Activated CD8-positive, alpha-beta memory T cell treated with anti-CD3 and anti-CD28 coated beads for 24 hours (primary cell): ENCODE measurements around the gene ATG9A.
"Not testable (repeated sequence)": the region's sequence is repeated elsewhere in the genome, so short reads cannot be mapped to it uniquely, and the experiment has no call there.

Experiments
- DNase-seq: peaks from one replicate; pipeline ENCODE4 v3.0.0-alpha.2; 2020

ATG9A gene

GRCh38 chr2:219229305-219230058 lies at the start of gene ATG9A, which contains the start of gene ANKZF1:
Gene ATG9A, minus strand, starts transcription at chr2:219229636. Its CDS starts 1,612 bp downstream, at chr2:219228024.
Gene ANKZF1, plus strand, starts transcription at chr2:219229806. Its CDS starts 452 bp downstream, at chr2:219230258.
- peak; percentile 97 for DNase-seq

- DNase-seq: no peak
Measured at GRCh38 chr2:219278655-219279150, 49.3 kb upstream of the ATG9A start.

- peak; percentile 92 for DNase-seq
Measured at GRCh38 chr2:219277703-219278654, 48.5 kb upstream of the ATG9A start.

DNA sequence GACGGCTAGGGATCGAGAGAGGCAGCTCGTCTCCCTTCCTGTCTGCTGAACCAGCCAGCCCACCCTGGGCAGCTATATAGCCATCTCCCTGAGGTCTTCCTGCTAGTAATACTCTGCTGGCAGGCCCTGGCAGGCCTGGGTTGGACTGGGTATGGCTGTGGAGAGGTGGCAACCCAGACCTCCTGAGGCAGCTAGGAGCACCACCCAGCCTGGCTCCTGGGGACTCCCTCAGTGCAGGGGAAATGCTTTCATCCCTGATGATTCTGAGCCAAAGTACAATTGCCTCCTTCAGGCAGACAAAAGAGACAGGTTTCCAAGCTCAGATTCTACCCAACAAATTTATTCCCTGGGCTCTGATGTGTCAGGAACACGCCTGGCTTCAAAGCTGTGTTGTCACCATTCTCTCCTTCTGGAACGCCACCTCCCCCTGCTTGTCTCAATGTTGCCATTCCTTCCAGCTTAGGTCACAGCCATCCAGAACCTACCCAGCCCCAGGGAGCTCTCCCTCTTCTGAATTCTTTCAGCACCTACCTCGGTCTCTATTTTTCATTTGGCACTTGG lies 45.0 kb upstream of the ATG9A start:
- DNase-seq: no peak

- DNase-seq: no peak
Measured at GRCh38 chr2:219273937-219274336, 44.5 kb upstream of the ATG9A start.

GRCh38 chr2:219272995-219273394 lies 43.6 kb upstream of the ATG9A start:
- DNase-seq: no peak

DNA sequence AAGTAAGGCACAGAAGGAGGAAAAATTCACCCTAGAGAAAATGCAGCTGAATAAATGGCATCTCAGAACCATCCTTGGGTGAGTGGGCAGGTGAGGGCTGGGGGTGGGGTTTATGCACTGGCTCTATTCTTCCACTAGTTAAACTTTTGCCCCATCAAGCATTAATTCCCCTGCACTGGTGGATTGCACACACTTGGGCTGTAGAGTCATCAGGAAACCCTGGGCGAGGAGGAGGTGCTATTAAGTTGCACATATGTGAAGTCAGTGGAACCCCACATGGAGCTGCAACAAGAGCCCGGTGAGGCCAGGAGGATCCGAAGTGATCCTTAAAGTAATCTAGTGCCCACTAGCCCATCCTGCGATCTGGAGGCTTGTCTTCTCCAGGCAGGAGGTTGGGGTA lies 42.9 kb upstream of the ATG9A start:
- no peak for DNase-seq

GRCh38 chr2:219271021-219271420 lies 41.6 kb upstream of the ATG9A start:
- DNase-seq: no peak

DNA sequence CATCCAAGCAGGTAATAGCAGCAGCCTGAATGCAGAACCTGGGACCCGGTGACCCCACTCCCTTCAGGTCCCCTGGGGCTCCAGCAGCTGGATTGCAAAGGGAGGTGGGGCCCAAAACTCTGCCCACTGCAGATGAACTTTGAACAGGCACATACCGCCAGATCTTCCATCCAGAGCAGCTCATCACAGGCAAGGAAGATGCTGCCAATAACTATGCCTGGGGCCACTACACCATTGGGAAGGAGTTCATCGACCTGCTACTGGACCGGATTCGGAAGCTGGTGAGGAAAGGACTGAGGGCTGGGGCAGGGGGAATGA lies 40.6 kb upstream of the ATG9A start:
- no peak for DNase-seq

DNA sequence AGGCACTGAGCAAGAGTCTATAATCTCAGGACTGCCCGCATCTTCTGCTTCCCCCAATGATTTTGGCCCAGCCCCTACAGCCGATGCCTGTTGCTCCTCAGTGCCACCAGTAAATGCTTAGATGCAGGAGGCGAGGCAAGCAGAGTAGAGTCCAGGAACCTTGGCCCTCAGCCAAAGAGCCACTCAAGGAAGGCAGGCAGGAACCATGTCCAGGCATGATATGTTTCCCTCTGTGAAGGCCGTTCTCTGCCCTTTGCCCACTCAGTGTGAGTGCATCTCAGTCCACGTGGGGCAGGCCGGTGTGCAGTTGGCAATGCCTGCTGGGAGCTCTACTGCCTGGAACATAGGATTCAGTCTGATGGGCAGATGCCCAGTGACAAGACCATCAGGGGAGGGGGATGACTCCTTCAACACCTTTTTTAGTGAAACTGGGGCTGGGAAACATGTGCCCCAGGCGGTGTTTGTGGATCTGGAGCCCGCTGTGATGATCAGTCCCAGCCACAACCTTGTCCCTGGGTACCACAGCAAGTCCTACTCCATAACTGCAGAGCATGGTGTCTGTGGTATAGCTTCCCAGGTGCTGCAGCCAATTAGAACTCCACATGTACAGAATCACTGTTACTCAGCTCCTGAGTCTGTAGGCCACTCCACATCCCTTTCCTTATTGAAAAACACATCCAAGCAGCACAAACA lies 40.1 kb upstream of the ATG9A start:
- DNase-seq: no peak

DNA sequence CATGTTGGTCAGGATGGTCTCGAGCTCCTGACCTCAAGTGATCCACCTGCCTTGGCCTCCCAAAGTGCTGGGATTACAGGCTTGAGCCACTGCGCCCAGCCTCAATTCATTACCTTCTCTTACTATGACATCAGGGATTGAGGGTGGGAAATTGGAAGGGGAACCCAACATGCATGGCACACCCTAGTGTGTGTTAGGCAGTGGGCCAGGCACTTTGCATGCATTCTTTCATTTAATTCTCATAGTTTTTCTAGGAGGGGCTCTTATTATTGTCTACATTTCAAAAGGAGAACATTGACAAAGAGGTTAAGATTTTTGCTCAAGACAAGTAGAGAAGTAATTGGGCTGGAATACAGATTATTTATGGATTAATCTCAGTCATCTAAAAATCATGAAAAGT lies 38.9 kb upstream of the ATG9A start:
- DNase-seq: no peak

DNA sequence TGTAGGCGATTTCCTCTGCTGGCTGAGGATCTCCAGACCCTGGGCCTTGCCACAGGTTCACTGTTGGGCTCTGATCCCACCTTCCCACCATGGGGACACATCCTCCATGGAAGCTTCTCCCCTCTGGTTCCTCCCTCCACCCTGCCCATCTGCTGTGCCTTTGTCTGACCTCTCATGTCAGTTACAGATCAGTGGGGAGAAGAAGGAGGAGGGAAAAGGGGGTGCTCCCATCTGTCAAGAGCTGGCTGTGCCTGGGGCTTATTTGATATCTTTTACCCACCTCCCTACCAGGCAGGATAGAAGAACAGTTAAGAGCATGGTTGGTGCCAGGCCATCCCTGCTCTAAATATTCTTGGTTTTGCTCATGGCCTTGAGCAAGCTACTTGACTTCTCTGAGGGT lies 37.5 kb upstream of the ATG9A start:
- DNase-seq: no peak

- DNase-seq: no peak
Measured at GRCh38 chr2:219266232-219266631, 36.8 kb upstream of the ATG9A start.

DNA sequence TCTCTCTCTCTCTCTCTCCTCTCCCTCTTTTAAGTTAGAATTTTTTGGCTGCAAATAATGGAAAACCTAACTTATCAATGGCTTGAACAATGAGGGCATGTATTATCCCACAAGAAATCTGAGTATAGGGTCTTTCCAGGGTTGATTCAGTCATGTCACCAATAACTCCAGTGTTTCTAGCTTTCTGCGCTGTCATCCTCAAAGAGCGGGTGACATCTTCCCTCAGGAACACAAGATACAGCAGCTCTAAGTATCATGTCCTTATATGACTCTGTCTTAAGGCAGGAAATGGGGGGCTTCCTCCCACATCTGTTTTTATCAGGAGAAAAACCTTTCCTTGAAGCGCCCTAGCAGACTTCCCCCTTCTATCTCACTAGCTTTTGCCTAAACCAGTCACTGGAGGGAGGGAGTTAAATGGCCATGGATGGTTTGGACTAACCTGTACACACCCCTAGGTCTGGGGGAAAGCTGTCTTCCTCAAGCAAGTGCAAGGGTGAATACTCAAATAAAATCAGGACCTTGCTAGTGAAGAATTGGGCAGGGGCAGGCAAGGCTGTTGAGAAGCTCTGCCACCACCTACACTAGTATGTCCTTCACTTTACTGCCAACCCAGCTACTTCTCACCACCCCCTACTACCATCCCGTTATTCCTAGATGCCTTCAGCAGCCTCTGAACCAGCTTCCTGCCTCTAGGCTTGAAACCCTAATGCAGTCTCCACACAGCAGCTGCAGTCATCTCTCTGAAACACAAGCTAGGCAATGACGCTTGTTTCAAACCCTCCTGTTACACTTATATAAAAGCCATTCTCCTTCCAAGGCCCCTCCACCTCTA lies 31.8 kb upstream of the ATG9A start:
- no peak for DNase-seq

GRCh38 chr2:219258942-219259341 lies 29.5 kb upstream of the ATG9A start:
- not testable (repeated sequence) for DNase-seq

- peak; percentile 83 for DNase-seq
Measured at GRCh38 chr2:219254590-219255201, 25.3 kb upstream of the ATG9A start.

DNA sequence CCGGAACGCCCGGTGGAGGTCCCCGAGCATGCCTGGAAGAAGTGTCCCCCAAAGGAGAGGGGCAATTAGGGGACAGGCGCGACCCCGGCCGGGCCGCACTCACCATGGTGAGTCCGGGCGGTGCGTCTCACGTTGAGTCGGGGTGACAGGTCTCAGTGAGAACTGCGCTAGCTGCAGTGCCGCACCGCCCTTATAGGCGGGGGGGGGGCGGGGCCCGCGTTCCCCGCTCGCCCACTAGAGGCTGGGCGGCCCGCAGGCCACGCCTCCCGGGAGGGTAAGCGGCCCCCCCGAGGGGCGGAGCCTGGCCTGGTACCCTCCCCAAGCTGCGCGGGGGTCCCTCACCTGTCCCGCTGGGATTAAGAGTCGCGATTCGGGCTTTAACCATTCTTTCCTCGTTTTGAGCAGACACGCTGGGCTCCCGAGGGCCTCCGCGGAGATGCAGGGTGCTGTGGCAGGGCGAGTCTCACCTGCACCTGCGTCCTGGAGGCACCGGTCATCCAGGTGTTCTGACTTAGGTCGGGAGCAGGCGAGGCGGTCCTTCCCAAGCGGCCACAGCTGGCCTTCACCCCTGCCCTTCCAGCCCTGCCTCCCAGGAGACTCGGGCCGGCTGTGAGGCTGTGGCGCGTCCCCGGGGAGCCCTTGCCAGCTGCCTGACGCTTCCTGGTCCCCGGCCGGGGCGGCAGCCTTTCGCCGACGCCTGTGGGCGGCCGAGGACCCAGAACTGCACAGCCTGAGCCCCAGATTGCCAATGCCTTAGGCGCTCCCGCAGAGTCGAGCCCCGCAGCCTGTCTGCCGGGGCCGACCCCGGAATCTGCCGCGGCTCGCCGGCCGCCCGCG lies 24.5 kb upstream of the ATG9A start, which contains the start of gene TUBA4A:
Gene TUBA4A (minus strand): TSS at position 166 of the 837 bp plus-strand sequence. CDS start 60 bp downstream, at position 106.
- DNase-seq: peak; percentile 95

- peak; percentile 75 for DNase-seq
Measured at GRCh38 chr2:219252900-219253752, 23.7 kb upstream of the ATG9A start, which contains the start of gene TUBA4B. Gene TUBA4B, plus strand, starts transcription at chr2:219253243. Its CDS starts 165 bp downstream, at chr2:219253408.

DNA sequence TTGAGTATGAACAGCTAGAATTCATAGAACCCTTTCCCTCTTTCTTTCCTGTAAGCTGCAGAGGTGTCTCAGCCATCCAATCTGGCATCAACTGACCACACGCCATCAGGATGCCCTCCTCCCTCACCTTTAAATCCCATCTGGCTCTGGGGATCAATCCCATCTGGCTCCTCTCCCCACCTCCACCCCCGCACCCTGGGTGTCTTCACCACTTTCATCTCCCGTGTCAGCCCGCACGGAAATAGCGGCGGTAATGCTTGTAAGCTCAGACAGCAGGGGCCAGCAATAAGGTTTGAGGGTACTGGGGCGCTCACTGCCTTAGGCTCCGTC lies 23.1 kb upstream of the ATG9A start:
- peak; percentile 77 for DNase-seq
